Measurements from ENCODE around the gene SPTAN1. TPM values are rescaled to one million over a fixed set of nuclear protein-coding genes. Genes with fewer than 3 reads are reported as not detected.

SPTAN1 gene
- total RNA-seq, 1 donor from 2014 or later, result 292 TPM

- no peak for DNase-seq (ENCODE audit: extremely low spot score in 2 of 2)
- Histone ChIP-seq H3K9me3 (no peaks in the 10 kb centered on the region), H3K4me1 (no peaks in the 10 kb centered on the region), H3K27me3 (no peaks in the 10 kb centered on the region), H3K36me3 (peaks cover 0 to 69% of the 10 kb centered on the region in 2 donors), H3K4me3 (no peak overlapping the region), H3K27ac (no peak overlapping the region)
- intact Hi-C loops (cut with DNase I), result no loop called here
- TF ChIP-seq POLR2A (IDR thresholded peaks at IDR 0.05), result no peak
- no peak for TF ChIP-seq CTCF (IDR thresholded peaks at IDR 0.05)
- TF ChIP-seq POLR2AphosphoS5 (IDR thresholded peaks at IDR 0.05; ENCODE audit: insufficient read depth in 1 of 2, low read depth in 1 of 2), result no peak
These were observed 39.6 kb upstream of the SPTAN1 start for GRCh38 chr9:128512820-128513219.

GRCh38 chr9:128521956-128522355 is 30.4 kb upstream of the SPTAN1 start:
- no peak for TF ChIP-seq POLR2AphosphoS5 (IDR thresholded peaks at IDR 0.05; ENCODE audit: insufficient read depth in 1 of 2, low read depth in 1 of 2)
- TF ChIP-seq POLR2A (IDR thresholded peaks at IDR 0.05), result no peak
- TF ChIP-seq CTCF (IDR thresholded peaks at IDR 0.05), result no peak
- H3K9me3 ChIP-seq, result no peaks in the 10 kb centered on the region
- no peaks in the 10 kb centered on the region for H3K27me3 ChIP-seq
- peaks cover 0 to 78% of the 10 kb centered on the region in 2 donors for H3K36me3 ChIP-seq
- no peak overlapping the region for H3K27ac ChIP-seq
- H3K4me1 ChIP-seq, result no peaks in the 10 kb centered on the region
- intact Hi-C loops (cut with DNase I), result no loop called here
- no peak overlapping the region for H3K4me3 ChIP-seq
- no peak for DNase-seq (ENCODE audit: extremely low spot score in 2 of 2)

- intact Hi-C loops (cut with DNase I), result no loop called here
- Histone ChIP-seq H3K4me1 (peaks cover under 1% of the 10 kb centered on the region), H3K27ac (no peak overlapping the region), H3K36me3 (peaks cover 0 to 78% of the 10 kb centered on the region in 2 donors), H3K27me3 (no peaks in the 10 kb centered on the region), H3K9me3 (no peaks in the 10 kb centered on the region), H3K4me3 (no peak overlapping the region)
- no peak for DNase-seq (ENCODE audit: extremely low spot score in 2 of 2)
- TF ChIP-seq CTCF (IDR thresholded peaks at IDR 0.05) (no peak), POLR2AphosphoS5 (IDR thresholded peaks at IDR 0.05; ENCODE audit: insufficient read depth in 1 of 2, low read depth in 1 of 2) (no peak), POLR2A (IDR thresholded peaks at IDR 0.05) (no peak)
These were observed 29.0 kb upstream of the SPTAN1 start for GRCh38 chr9:128523199-128523925.

GRCh38 chr9:128526720-128527119 is 25.7 kb upstream of the SPTAN1 start:
- H3K4me1 ChIP-seq, result peaks cover 5% of the 10 kb centered on the region
- peaks cover 0 to 79% of the 10 kb centered on the region in 2 donors for H3K36me3 ChIP-seq
- H3K9me3 ChIP-seq, result no peaks in the 10 kb centered on the region
- no peak for TF ChIP-seq POLR2A (IDR thresholded peaks at IDR 0.05)
- no peak for TF ChIP-seq POLR2AphosphoS5 (IDR thresholded peaks at IDR 0.05; ENCODE audit: insufficient read depth in 1 of 2, low read depth in 1 of 2)
- no peak for TF ChIP-seq CTCF (IDR thresholded peaks at IDR 0.05)
- intact Hi-C loops (cut with DNase I), result no loop called here
- no peak overlapping the region for H3K4me3 ChIP-seq
- no peak overlapping the region for H3K27ac ChIP-seq
- DNase-seq (ENCODE audit: extremely low spot score in 2 of 2), result no peak
- no peaks in the 10 kb centered on the region for H3K27me3 ChIP-seq

- no peak for DNase-seq (ENCODE audit: extremely low spot score in 2 of 2)
- H3K27me3 ChIP-seq, result no peaks in the 10 kb centered on the region
- H3K36me3 ChIP-seq, result peaks cover 0 to 77% of the 10 kb centered on the region in 2 donors
- intact Hi-C loops (cut with DNase I), result no loop called here
- H3K9me3 ChIP-seq, result no peaks in the 10 kb centered on the region
- TF ChIP-seq POLR2AphosphoS5 (IDR thresholded peaks at IDR 0.05; ENCODE audit: insufficient read depth in 1 of 2, low read depth in 1 of 2), result no peak
- H3K4me3 ChIP-seq, result no peak overlapping the region
- H3K4me1 ChIP-seq, result peaks cover 5% of the 10 kb centered on the region
- no peak overlapping the region for H3K27ac ChIP-seq
These were observed 23.8 kb upstream of the SPTAN1 start for GRCh38 chr9:128528445-128529160.
